Pericardium fibroblast (primary cell): ENCODE data around the gene CXCR2. TPM values are rescaled to one million over a fixed set of nuclear protein-coding genes. Genes with fewer than 3 reads are reported as not detected.

Experiments
- total RNA-seq: library from RNA; depleted of rRNA; stranded (reverse); fragments of >200 nt; gene quantifications from 2 replicates; pipeline ENCODE4 v1.2.3, GENCODE V29; 2015

CXCR2 gene
- total RNA-seq: not detected in 2 replicates

DNA sequence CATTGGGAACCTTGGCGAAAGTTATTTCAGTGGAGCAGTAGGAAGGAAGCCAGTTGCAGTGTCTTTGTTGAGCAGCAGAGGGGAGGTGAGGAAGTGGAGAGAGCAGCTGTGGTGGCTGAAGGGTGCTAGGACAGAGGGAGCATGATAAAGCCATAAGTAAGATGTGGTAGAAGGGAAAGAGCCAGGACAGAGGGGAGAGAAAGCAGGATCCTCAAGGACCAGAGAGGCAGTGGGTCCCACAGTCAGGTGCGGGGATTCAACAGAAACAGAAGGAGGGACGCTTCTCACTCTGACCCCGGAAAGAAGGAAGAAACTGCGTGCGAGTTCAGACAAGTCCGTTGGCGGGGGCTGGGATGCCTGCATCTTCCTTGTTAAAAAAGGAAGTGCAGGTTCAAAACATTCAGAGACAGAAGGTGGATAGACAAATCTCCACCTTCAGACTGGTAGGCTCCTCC lies at the start of gene CXCR2:
TSS of gene CXCR2 (plus strand) at position 403 of the 455 bp plus-strand sequence. CDS start 8,774 bp downstream, outside the sequence.

DNA sequence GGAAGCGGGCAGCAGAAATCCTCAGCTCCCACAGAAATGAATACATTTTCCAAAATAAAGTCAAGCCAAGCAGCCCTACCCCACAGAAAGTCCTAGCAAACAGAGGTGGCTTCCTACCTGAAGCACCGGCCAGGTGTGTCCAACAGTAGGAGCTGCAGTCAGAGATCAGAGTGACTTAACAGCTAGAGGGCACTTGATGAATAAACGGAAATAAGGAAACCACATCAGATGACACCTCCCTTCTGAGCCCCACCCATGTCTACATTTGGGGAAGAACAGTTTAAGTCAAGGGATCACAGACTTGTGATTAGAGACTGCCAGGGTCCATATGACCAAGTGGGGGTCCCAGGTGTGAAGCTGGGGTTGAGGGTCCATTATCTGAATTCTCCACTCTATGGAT lies 41.0 kb downstream of the CXCR2 start, which contains the start of gene CXCR1:
TSS of gene CXCR1 (minus strand) at position 172 of the 400 bp plus-strand sequence. CDS start 1,751 bp downstream, outside the sequence.

Other genes starting within 250 kb of the CXCR2 start
- 63.7 and 70.1 TPM in 2 replicates for gene TNS1, start 123.0 kb upstream of the CXCR2 start, total RNA-seq
- not detected in 2 replicates for gene RUFY4, start 56.8 kb upstream of the CXCR2 start, total RNA-seq
- gene CXCR1, start 40.9 kb downstream of the CXCR2 start, total RNA-seq: not detected in 2 replicates
- 230 and 471 TPM in 2 replicates for gene ARPC2, start 91.2 kb downstream of the CXCR2 start, total RNA-seq
- 0.47 TPM in 1 of 2 replicates, not detected in the other for gene GPBAR1, start 135.0 kb downstream of the CXCR2 start, total RNA-seq
- gene AAMP, start 144.1 kb downstream of the CXCR2 start, total RNA-seq: 87.8 and 112 TPM in 2 replicates
- 45.0 and 64.1 TPM in 2 replicates for gene PNKD, start 144.5 kb downstream of the CXCR2 start, total RNA-seq
- gene TMBIM1, start 166.5 kb downstream of the CXCR2 start, total RNA-seq: 121 and 180 TPM in 2 replicates
- not detected in 2 replicates for gene CATIP, start 230.8 kb downstream of the CXCR2 start, total RNA-seq